ENCODE measurements around the gene EPHA1.

EPHA1 gene

DNA sequence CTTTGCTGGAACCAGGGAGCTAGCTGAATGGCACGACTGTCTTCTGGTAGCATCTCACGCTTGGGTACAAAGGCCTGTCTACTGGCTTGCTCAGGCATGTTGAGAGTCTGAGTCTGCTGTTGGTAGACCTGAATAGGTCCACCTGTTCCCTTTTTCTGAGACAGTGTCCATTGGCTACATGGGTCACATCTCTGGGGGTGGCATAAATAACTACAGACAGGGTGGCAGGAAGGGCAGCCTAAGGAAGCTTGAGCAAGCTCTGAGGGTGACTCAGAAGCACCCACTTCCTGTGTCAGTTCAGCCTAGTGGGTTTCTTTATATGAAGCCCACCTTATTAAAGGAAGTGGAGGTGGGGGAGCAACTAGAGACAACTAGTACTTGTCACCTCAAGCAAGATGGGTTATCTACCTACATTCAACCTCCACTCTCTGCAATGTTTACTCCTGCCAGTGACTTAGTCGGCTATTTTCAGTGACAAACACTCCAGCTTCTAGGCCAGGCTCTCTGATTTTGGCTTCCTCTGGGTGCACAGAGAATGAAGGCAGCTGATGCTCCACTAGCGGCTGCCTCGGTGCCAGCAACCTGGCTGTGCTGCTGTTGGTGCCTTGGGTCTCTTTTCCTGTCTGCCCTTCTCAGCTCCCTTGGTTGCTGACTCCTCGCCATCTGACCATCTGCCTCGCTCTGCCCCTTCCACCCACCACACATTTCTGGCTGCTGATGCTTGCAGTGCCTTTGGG lies 33.2 kb downstream of the EPHA1 start:
- Histone ChIP-seq H3K9me3 (ENCODE audit: control insufficient read depth in 1 of 2, low read length in 2 of 2) (no peaks in the 10 kb centered on the region), H3K4me1 (ENCODE audit: control insufficient read depth in 1 of 2, insufficient read depth in 2 of 2, low read length in 2 of 2) (peaks cover 22 to 37% of the 10 kb centered on the region in 2 donors), H3K4me3 (ENCODE audit: low read depth in 1 of 2, low read length in 2 of 2) (no peak overlapping the region)

DNA sequence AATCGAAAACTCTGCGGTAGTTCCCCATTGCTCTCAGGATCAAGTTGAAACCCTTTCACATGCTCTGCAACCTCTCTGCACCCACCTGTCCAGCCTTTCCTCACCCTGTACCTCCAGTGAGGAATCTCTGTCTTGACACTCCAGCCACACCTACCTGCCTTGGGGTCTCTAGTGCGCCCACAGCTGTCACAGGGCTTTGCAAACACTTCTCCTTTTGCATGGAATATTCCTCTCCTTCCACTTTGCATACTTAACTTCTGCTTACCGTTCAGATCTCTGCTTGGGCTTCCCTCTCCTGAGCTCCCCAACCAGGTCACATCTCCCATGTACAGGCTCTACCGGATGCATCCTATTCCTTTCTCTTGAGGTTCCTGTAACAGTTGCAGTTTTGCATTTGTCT lies 34.1 kb downstream of the EPHA1 start:
- H3K4me1 ChIP-seq (ENCODE audit: control insufficient read depth in 1 of 2, insufficient read depth in 2 of 2, low read length in 2 of 2), result peaks cover 24 to 41% of the 10 kb centered on the region in 2 donors
- H3K27ac ChIP-seq (ENCODE audit: low read depth, low read length), result no peak overlapping the region
- no peaks in the 10 kb centered on the region for H3K36me3 ChIP-seq (ENCODE audit: control insufficient read depth in 1 of 2, insufficient read depth in 2 of 2, low read length in 2 of 2)
- H3K4me3 ChIP-seq (ENCODE audit: low read depth in 1 of 2, low read length in 2 of 2), result no peak overlapping the region
- no peaks in the 10 kb centered on the region for H3K9me3 ChIP-seq (ENCODE audit: control insufficient read depth in 1 of 2, low read length in 2 of 2)
- no peak overlapping the region for H3K9ac ChIP-seq (ENCODE audit: low read depth in 1 of 2, low read length in 2 of 2)
- H3K27me3 ChIP-seq (ENCODE audit: control insufficient read depth in 1 of 2, insufficient read depth in 2 of 2, low read length in 2 of 2), result no peaks in the 10 kb centered on the region

More for the DNA sequence above, 33.2 kb downstream of the EPHA1 start:
- H3K27me3 ChIP-seq (ENCODE audit: control insufficient read depth in 1 of 2, insufficient read depth in 2 of 2, low read length in 2 of 2), result no peaks in the 10 kb centered on the region
- no peak overlapping the region for H3K9ac ChIP-seq (ENCODE audit: low read depth in 1 of 2, low read length in 2 of 2)
- H3K27ac ChIP-seq (ENCODE audit: low read depth, low read length), result no peak overlapping the region
- H3K36me3 ChIP-seq (ENCODE audit: control insufficient read depth in 1 of 2, insufficient read depth in 2 of 2, low read length in 2 of 2), result no peaks in the 10 kb centered on the region

DNA sequence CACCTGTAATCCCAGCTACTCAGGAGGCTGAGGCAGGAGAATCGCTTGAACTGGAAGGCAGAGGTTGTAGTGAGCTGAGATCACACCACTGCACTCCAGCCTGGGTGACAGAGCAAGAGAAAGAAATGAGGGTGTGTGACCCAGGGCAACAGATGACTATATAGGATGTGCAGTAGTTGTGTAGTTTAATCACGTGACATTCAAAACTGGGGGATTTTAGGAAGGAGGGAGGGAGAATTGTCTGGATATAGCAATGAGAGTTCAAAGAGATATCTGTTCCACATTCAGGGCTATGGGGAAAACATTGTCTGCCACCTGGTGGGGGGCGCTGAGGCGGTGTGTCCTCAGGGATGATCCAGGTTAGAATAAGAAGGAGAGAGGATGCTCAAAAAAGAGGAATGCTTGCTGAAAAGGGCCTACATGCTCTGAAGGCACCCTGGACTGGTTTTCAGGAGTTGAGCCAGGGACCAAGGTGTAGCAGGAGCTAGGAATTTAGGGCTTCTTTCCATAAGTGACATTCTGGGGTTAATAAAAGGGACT lies 35.3 kb downstream of the EPHA1 start:
- Histone ChIP-seq H3K9me3 (ENCODE audit: control insufficient read depth in 1 of 2, low read length in 2 of 2) (no peaks in the 10 kb centered on the region), H3K9ac (ENCODE audit: low read depth in 1 of 2, low read length in 2 of 2) (no peak overlapping the region), H3K4me3 (ENCODE audit: low read depth in 1 of 2, low read length in 2 of 2) (no peak overlapping the region), H3K4me1 (ENCODE audit: control insufficient read depth in 1 of 2, insufficient read depth in 2 of 2, low read length in 2 of 2) (peaks cover 22 to 42% of the 10 kb centered on the region in 2 donors), H3K27me3 (ENCODE audit: control insufficient read depth in 1 of 2, insufficient read depth in 2 of 2, low read length in 2 of 2) (no peaks in the 10 kb centered on the region), H3K36me3 (ENCODE audit: control insufficient read depth in 1 of 2, insufficient read depth in 2 of 2, low read length in 2 of 2) (no peaks in the 10 kb centered on the region), H3K27ac (ENCODE audit: low read depth, low read length) (no peak overlapping the region)

DNA sequence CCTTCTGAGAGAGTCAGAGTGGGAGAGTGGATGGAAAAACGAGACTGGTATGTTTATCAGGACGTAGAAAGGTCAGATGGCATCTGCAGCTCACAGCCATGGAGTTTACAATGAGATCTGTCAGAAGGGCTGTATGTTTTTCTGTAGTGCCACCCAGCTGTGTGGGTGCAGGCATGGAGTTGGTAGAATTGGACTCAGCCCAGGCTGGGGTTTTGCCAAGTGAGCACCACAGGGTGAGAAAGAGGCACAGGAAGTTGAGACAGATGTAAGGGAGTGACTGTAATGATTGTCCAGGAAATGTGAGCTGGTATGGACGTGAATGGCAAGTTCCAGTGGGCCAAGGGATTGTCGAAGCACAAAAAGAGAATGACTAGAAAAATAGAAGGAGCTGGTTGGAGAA lies 36.6 kb downstream of the EPHA1 start:
- Histone ChIP-seq H3K36me3 (ENCODE audit: control insufficient read depth in 1 of 2, insufficient read depth in 2 of 2, low read length in 2 of 2) (no peaks in the 10 kb centered on the region), H3K4me3 (ENCODE audit: low read depth in 1 of 2, low read length in 2 of 2) (no peak overlapping the region), H3K9ac (ENCODE audit: low read depth in 1 of 2, low read length in 2 of 2) (no peak overlapping the region), H3K27me3 (ENCODE audit: control insufficient read depth in 1 of 2, insufficient read depth in 2 of 2, low read length in 2 of 2) (no peaks in the 10 kb centered on the region), H3K27ac (ENCODE audit: low read depth, low read length) (no peak overlapping the region), H3K9me3 (ENCODE audit: control insufficient read depth in 1 of 2, low read length in 2 of 2) (no peaks in the 10 kb centered on the region), H3K4me1 (ENCODE audit: control insufficient read depth in 1 of 2, insufficient read depth in 2 of 2, low read length in 2 of 2) (peaks cover 31 to 46% of the 10 kb centered on the region in 2 donors)

DNA sequence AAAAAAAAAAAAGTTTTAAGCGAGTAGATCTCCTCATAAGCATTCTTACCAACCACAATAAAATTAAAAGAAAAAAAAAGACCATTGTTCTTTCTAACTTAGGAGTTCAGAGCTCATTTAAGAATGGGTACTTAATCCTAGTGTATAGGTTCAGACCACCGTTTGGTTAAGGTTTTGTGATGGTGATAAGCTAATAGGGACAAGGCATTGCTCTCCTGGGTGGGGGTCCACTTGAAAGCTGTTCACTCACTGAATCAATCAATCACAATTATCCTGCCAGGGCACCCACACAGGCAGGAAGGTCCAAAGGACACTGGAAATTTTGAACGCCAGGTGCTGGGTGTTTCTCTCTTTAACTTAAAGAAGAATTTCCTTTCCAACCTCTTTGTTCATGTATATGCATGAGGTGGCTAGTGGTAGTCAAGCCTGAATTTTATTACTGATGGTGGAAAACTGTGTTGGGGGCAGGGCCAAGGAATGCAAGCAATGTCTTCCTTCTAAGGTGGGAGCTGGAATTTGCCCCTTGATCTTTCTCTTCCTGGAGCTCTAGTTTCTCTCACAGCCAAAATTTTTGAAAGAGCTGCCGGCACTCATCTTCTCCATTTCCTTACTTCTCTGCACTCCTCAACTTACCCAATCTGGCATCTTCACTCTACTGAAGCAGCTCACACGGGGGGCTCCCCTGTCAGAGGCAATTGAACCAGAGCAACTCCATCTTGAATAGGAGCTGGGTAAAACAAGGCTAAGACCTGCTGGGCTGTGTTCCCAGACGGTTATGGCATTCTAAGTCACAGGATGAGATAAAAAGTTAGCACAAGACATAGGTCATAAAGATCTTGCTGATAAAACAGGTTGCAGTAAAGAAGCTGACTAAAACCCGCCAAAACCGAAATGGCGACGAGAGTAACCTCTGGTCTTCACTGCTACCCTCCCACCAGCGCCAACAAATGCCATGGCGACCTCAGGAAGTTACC lies 38.7 kb downstream of the EPHA1 start:
- Histone ChIP-seq H3K4me3 (ENCODE audit: low read depth in 1 of 2, low read length in 2 of 2) (no peak overlapping the region), H3K36me3 (ENCODE audit: control insufficient read depth in 1 of 2, insufficient read depth in 2 of 2, low read length in 2 of 2) (no peaks in the 10 kb centered on the region), H3K4me1 (ENCODE audit: control insufficient read depth in 1 of 2, insufficient read depth in 2 of 2, low read length in 2 of 2) (peaks cover 20 to 35% of the 10 kb centered on the region in 2 donors), H3K27me3 (ENCODE audit: control insufficient read depth in 1 of 2, insufficient read depth in 2 of 2, low read length in 2 of 2) (no peaks in the 10 kb centered on the region), H3K27ac (ENCODE audit: low read depth, low read length) (no peak overlapping the region), H3K9me3 (ENCODE audit: control insufficient read depth in 1 of 2, low read length in 2 of 2) (no peaks in the 10 kb centered on the region), H3K9ac (ENCODE audit: low read depth in 1 of 2, low read length in 2 of 2) (no peak overlapping the region)

DNA sequence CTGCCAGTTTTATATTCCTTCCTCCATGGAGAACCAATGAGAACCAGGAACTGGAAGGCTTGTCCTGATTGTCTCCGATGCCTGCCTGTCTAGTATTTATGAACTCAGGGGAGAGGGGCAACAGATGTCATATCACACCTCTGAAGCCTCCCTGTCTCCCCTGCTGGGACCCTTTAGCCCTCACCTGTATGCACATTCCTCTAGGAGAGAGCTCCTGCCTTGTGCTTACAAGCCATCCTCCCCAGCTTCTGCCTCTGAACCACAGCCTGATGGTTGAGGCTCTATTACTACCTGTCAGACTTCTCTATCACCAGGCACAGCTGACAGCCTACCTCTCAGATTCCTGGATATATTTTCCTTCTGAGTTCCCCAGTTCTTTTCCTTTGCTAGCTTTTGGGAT lies 40.3 kb downstream of the EPHA1 start:
- Histone ChIP-seq H3K9ac (ENCODE audit: low read depth in 1 of 2, low read length in 2 of 2) (no peak overlapping the region), H3K27ac (ENCODE audit: low read depth, low read length) (peak overlapping the region; percentile 1), H3K4me3 (ENCODE audit: low read depth in 1 of 2, low read length in 2 of 2) (no peak overlapping the region), H3K9me3 (ENCODE audit: control insufficient read depth in 1 of 2, low read length in 2 of 2) (no peaks in the 10 kb centered on the region), H3K4me1 (ENCODE audit: control insufficient read depth in 1 of 2, insufficient read depth in 2 of 2, low read length in 2 of 2) (peaks cover 20 to 34% of the 10 kb centered on the region in 2 donors), H3K36me3 (ENCODE audit: control insufficient read depth in 1 of 2, insufficient read depth in 2 of 2, low read length in 2 of 2) (no peaks in the 10 kb centered on the region), H3K27me3 (ENCODE audit: control insufficient read depth in 1 of 2, insufficient read depth in 2 of 2, low read length in 2 of 2) (peaks cover 6 to 10% of the 10 kb centered on the region in 2 donors)

DNA sequence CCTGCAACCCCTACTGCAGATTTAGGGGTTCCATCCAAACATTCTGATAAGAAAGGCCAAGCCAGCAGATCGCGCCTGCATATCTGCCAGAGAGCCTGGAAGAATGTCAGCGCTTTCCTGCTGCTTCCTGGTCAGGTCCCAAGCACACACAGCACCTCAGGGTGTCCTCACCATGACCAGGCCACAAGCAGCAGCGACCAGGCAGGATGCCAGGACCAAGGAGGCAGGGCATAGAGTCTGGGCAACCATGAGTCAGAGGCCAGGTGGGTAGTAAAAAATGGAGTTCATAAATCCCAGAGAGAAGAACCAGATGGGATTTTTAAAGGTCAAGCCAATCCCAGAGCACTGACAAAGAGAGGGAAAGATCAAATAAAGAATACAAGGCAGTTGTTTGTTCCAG lies 40.7 kb downstream of the EPHA1 start:
- H3K36me3 ChIP-seq (ENCODE audit: control insufficient read depth in 1 of 2, insufficient read depth in 2 of 2, low read length in 2 of 2), result no peaks in the 10 kb centered on the region
- H3K9ac ChIP-seq (ENCODE audit: low read depth in 1 of 2, low read length in 2 of 2), result no peak overlapping the region
- no peak overlapping the region for H3K4me3 ChIP-seq (ENCODE audit: low read depth in 1 of 2, low read length in 2 of 2)
- no peaks in the 10 kb centered on the region for H3K9me3 ChIP-seq (ENCODE audit: control insufficient read depth in 1 of 2, low read length in 2 of 2)
- H3K4me1 ChIP-seq (ENCODE audit: control insufficient read depth in 1 of 2, insufficient read depth in 2 of 2, low read length in 2 of 2), result peaks cover 20 to 34% of the 10 kb centered on the region in 2 donors
- H3K27me3 ChIP-seq (ENCODE audit: control insufficient read depth in 1 of 2, insufficient read depth in 2 of 2, low read length in 2 of 2), result peaks cover 10 to 14% of the 10 kb centered on the region in 2 donors
- no peak overlapping the region for H3K27ac ChIP-seq (ENCODE audit: low read depth, low read length)

DNA sequence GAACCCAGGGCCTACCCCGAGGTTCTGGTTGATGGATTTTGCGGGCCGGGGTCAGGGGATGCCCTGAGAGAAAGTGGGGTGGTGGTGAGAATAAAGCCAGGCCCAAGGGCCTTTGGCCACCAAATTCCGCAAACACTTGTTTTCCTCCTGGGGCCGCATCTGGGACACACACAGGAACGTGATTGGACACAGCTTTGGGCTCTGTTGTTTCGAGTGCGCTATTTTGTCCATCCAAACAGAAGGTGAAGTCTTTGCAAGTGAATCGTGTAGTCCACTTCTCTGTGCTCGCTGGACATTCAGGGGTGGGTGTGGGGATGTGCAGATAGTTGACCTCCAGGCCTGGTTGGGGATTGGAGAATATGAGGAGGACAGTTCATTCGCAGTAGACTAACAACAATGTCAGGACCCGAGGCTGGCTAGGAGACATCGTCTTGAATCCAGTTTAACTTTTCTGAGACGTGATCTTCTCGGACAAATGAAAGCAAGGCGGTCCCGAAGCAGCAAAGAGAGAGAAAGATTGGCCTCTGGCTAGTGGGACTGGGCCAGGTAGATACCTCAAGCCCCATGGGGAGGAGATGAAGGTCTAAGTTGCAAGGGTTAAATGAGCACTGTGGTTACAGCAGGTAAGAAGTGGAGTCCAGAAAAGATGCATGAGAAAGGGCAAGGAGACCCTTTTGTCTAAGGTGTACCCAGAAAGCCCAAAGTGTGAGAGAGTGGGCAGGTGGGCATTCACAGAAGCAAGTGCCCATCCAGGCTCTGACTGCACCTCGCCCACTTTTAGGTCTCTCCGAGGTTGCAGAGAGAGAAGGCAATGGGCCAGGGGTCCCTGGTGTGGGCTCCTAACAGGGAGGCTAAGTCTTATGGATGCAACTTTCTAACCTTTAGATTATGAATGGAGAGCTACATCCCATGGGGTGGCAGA lies 45.4 kb downstream of the EPHA1 start:
- H3K9ac ChIP-seq (ENCODE audit: low read depth in 1 of 2, low read length in 2 of 2), result no peak overlapping the region
- H3K27me3 ChIP-seq (ENCODE audit: control insufficient read depth in 1 of 2, insufficient read depth in 2 of 2, low read length in 2 of 2), result peaks cover 16% of the 10 kb centered on the region in 2 donors
- no peak overlapping the region for H3K27ac ChIP-seq (ENCODE audit: low read depth, low read length)
- H3K36me3 ChIP-seq (ENCODE audit: control insufficient read depth in 1 of 2, insufficient read depth in 2 of 2, low read length in 2 of 2), result no peaks in the 10 kb centered on the region
- no peaks in the 10 kb centered on the region for H3K9me3 ChIP-seq (ENCODE audit: control insufficient read depth in 1 of 2, low read length in 2 of 2)
- peak overlapping the region in 1 of 2 donors; percentile 16 for H3K4me3 ChIP-seq (ENCODE audit: low read depth in 1 of 2, low read length in 2 of 2)
- peaks cover 3 to 8% of the 10 kb centered on the region in 2 donors for H3K4me1 ChIP-seq (ENCODE audit: control insufficient read depth in 1 of 2, insufficient read depth in 2 of 2, low read length in 2 of 2)

DNA sequence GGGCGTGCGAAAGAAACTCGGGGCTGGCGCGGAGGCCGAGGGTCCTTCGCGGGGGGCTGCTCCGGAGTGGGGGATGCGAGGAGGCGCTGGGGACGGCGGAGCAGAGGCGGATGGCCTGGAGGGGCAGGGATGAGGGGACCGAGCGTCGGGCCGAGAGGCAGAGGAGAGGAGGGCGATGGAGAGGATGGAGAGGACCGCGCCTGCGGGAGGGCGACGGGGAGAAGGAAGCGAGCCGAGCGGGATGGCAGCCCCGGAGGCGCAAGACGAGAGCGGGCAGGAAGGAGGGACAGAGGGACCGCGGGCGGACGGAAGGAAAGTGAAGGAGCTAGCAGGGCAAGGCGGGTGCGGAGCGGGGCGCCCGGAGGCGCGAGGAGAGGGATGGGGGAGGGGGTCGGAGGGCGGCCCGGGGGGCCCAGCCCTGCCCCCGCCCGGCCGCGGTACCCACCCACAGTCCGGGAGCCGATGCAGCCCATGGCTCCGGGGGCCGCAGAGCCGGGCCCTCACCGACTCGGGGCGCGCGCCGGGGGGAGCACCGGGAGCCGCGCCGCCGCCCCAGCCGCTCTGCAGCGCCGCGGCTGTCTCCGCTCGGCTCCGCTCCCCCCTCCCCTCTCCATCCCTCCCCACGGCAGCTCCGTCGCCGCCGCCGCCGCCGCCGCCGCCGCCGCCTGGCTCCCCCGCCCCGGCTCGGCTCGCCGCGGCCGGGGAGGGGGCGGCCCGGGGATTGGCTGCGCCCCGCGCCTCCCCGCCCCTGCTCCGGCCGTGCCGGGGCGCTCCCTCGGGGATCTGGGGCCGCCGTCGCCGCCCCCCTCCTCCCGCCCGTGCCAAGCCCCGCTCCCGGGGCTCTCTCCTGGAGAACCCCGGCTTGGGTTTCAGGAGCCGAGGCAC lies 46.3 kb downstream of the EPHA1 start, which contains the start of gene FAM131B:
Gene FAM131B, minus strand, starts transcription at position 583 of the 885 bp plus-strand sequence. Its CDS starts 110 bp downstream, at position 473.
- H3K4me3 ChIP-seq (ENCODE audit: low read depth in 1 of 2, low read length in 2 of 2), result peak within 1 kb of the TSS; percentile 66 to 75
- peaks cover 16% of the 10 kb centered on the region in 2 donors for H3K27me3 ChIP-seq (ENCODE audit: control insufficient read depth in 1 of 2, insufficient read depth in 2 of 2, low read length in 2 of 2)
- H3K4me1 ChIP-seq (ENCODE audit: control insufficient read depth in 1 of 2, insufficient read depth in 2 of 2, low read length in 2 of 2), result peaks cover 0 to under 1% of the 10 kb centered on the region in 2 donors
- H3K27ac ChIP-seq (ENCODE audit: low read depth, low read length), result no peak within 1 kb of the TSS
- no peaks in the 10 kb centered on the region for H3K36me3 ChIP-seq (ENCODE audit: control insufficient read depth in 1 of 2, insufficient read depth in 2 of 2, low read length in 2 of 2)
- H3K9me3 ChIP-seq (ENCODE audit: control insufficient read depth in 1 of 2, low read length in 2 of 2), result no peaks in the 10 kb centered on the region
- peak within 1 kb of the TSS in 1 of 2 donors; percentile 25 for H3K9ac ChIP-seq (ENCODE audit: low read depth in 1 of 2, low read length in 2 of 2)

Data from duodenal mucosa (tissue), 2 donors.